ENCODE results near the gene CDKN1A. TPM values are rescaled to one million over a fixed set of nuclear protein-coding genes. Genes with fewer than 3 reads are reported as not detected.
A peak's percentile ranks its signal among the peaks of the same experiment; 100 is the strongest.

Gene CDKN1A
- total and polyA plus RNA-seq, 9 of the 15 experiments (the other 6 are each of a cell fraction or from before 2014, with no cell fraction given): 0.25 to 8.1 (median 5.1) TPM

- TF ChIP-seq NCOA6 (IDR thresholded peaks at IDR 0.05): no peak
- no peak for TF ChIP-seq FOXO4 (CRISPR knock-in tag; IDR thresholded peaks at IDR 0.05)
- no peak for TF ChIP-seq ZNF445 (CRISPR knock-in tag; IDR thresholded peaks at IDR 0.05; ENCODE audit: low read depth)
- TF ChIP-seq ADNP (tag; IDR thresholded peaks at IDR 0.05): no peak; the same call in 1 of the 2 replicates
- TF ChIP-seq KDM1A (IDR thresholded peaks at IDR 0.05): peak; percentile 10 to 29; a peak in 1 of 4 replicates
- no peak for TF ChIP-seq KAT2B (IDR thresholded peaks at IDR 0.05; ENCODE audit: low read depth, low read length)
- TF ChIP-seq CREB5 (CRISPR knock-in tag; IDR thresholded peaks at IDR 0.05): no peak
- TF ChIP-seq TSC22D4 (tag; IDR thresholded peaks at IDR 0.05): no peak
- TF ChIP-seq NFE2L1 (tag; IDR thresholded peaks at IDR 0.05; ENCODE audit: borderline replicate concordance, low read depth): no peak
- TF ChIP-seq ZNF280B (CRISPR knock-in tag; IDR thresholded peaks at IDR 0.05): no peak
- TF ChIP-seq TSHZ1 (CRISPR knock-in tag; IDR thresholded peaks at IDR 0.05): no peak
- TF ChIP-seq STAG1 (CRISPR knock-in tag; IDR thresholded peaks at IDR 0.05; ENCODE audit: borderline replicate concordance): peak; percentile 58; the same call in 1 of the 2 replicates
- no peak for TF ChIP-seq IRF1 (CRISPR knock-in tag; IDR thresholded peaks at IDR 0.05; ENCODE audit: borderline replicate concordance)
- peak; percentile 85 for TF ChIP-seq RBM25 (IDR thresholded peaks at IDR 0.05; ENCODE audit: low read depth, low read length, severe bottlenecking)
- no peak for TF ChIP-seq ZNF589 (CRISPR knock-in tag; IDR thresholded peaks at IDR 0.05; ENCODE audit: low read depth)
- no peak for TF ChIP-seq EP400 (IDR thresholded peaks at IDR 0.05)
- no peak for TF ChIP-seq DIDO1 (tag; IDR thresholded peaks at IDR 0.05; ENCODE audit: low read depth)
- no peak for TF ChIP-seq CREB3 (tag; conservative IDR thresholded peaks at IDR 0.05; ENCODE audit: low read depth)
Observed at GRCh38 chr6:36701401-36701991, 23.0 kb downstream of the CDKN1A start (continued).

All from K562 (cell line).